GM23338 (cell line): ENCODE data around the gene SETBP1. TPM values are rescaled to one million over a fixed set of nuclear protein-coding genes. Genes with fewer than 3 reads are reported as not detected.

Source experiments
- ATAC-seq: fragments of 200-7000 bp; cut with Tn5 transposase; 3 replicates; pipeline ENCODE4 v1.9.1; 2020
- DNase-seq: peaks from one replicate; pipeline ENCODE4 v3.0.0-alpha.2; 2015; ENCODE audit warnings: low spot score
- H2AFZ ChIP-seq: fragments of 200-600 bp; sonication (generic); 2 replicates; pipeline ENCODE4 v1.8.0; 2016; ENCODE audit warnings: antibody characterized with exemption, mild to moderate bottlenecking, moderate library complexity
- H3F3A ChIP-seq: fragments of 200-600 bp; sonication (generic); replicated peaks from 2 replicates; pipeline ENCODE4 v1.8.0; 2017; ENCODE audit warnings: antibody characterized with exemption, mixed run types, low read depth
- H3K27ac ChIP-seq: fragments of 200-600 bp; sonication (generic); 2 replicates; pipeline ENCODE4 v1.6.1; 2016; ENCODE audit warnings: low read depth
- H3K27me3 ChIP-seq: fragments of 200-600 bp; sonication (generic); 2 replicates; pipeline ENCODE4 v1.8.0; 2016; ENCODE audit warnings: mild to moderate bottlenecking, mixed run types, moderate library complexity; ENCODE audit not compliant: insufficient read depth
- H3K36me3 ChIP-seq: fragments of 200-600 bp; sonication (generic); 2 replicates; pipeline ENCODE4 v1.8.0; 2016; ENCODE audit warnings: mild to moderate bottlenecking; ENCODE audit not compliant: insufficient read depth
- H3K4me1 ChIP-seq: fragments of 200-600 bp; sonication (generic); 2 replicates; pipeline ENCODE4 v1.8.0; 2016; ENCODE audit warnings: mild to moderate bottlenecking, moderate library complexity; ENCODE audit not compliant: insufficient read depth
- H3K4me2 ChIP-seq: fragments of 200-600 bp; sonication (generic); 2 replicates; pipeline ENCODE4 v1.7.1; 2017; ENCODE audit warnings: mixed run types
- H3K4me3 ChIP-seq: fragments of 200-600 bp; sonication (generic); 2 replicates; pipeline ENCODE4 v1.6.1; 2016; ENCODE audit warnings: mixed run types
- H3K79me2 ChIP-seq: fragments of 200-600 bp; sonication (generic); replicated peaks from 2 replicates; pipeline ENCODE4 v1.8.0; 2017; ENCODE audit warnings: mild to moderate bottlenecking; ENCODE audit not compliant: insufficient read depth
- H3K9me2 ChIP-seq: fragments of 200-600 bp; sonication (generic); 2 replicates; pipeline ENCODE4 v1.8.0; 2017; ENCODE audit not compliant: insufficient read depth
- H4K20me1 ChIP-seq: fragments of 200-600 bp; sonication (generic); replicated peaks from 2 replicates; pipeline ENCODE4 v1.8.0; 2017; ENCODE audit warnings: mild to moderate bottlenecking; ENCODE audit not compliant: insufficient read depth
- H3K27ac Mint-ChIP-seq: 2 replicates; pipeline ENCODE4 v1.8.0; 2020; ENCODE audit warnings: inconsistent platforms, mild to moderate bottlenecking, moderate library complexity, mixed read lengths
- H3K27me3 Mint-ChIP-seq: 3 replicates; pipeline ENCODE4 v1.8.0; 2022; ENCODE audit warnings: low read depth, mild to moderate bottlenecking, moderate library complexity, mixed read lengths, inconsistent platforms; ENCODE audit not compliant: insufficient read depth, poor library complexity
- H3K36me3 Mint-ChIP-seq: 3 replicates; pipeline ENCODE4 v1.8.0; 2021; ENCODE audit warnings: low read depth, mild to moderate bottlenecking, inconsistent platforms, moderate library complexity, mixed read lengths
- H3K4me1 Mint-ChIP-seq: 3 replicates; pipeline ENCODE4 v1.8.0; 2020; ENCODE audit warnings: mild to moderate bottlenecking, inconsistent platforms, mixed read lengths
- H3K4me3 Mint-ChIP-seq: 3 replicates; pipeline ENCODE4 v1.8.0; 2021; ENCODE audit warnings: moderate library complexity, mild to moderate bottlenecking, inconsistent platforms, mixed read lengths
- H3K9me3 Mint-ChIP-seq: 3 replicates; pipeline ENCODE4 v1.8.0; 2020; ENCODE audit warnings: moderate library complexity, mild to moderate bottlenecking, inconsistent platforms, mixed read lengths
- EZH2 ChIP-seq: fragments of 200-600 bp; sonication (generic); IDR thresholded peaks from one replicate; pipeline ENCODE4 v1.8.0; 2017; ENCODE audit warnings: antibody characterized with exemption, mild to moderate bottlenecking, low read depth; ENCODE audit not compliant: unreplicated experiment
- EZH2phosphoT487 ChIP-seq: fragments of 200-600 bp; sonication (generic); IDR thresholded peaks from one replicate; pipeline ENCODE4 v1.8.1; 2018; ENCODE audit warnings: antibody characterized with exemption; ENCODE audit not compliant: unreplicated experiment
- POLR2AphosphoS5 ChIP-seq: IDR thresholded peaks from 2 replicates; pipeline ENCODE4 v1.6.1; 2016; ENCODE audit warnings: antibody characterized with exemption, low read depth
- STAT1 ChIP-seq: IDR thresholded peaks from one replicate; pipeline ENCODE4 v1.6.1; 2016; ENCODE audit warnings: antibody characterized with exemption; ENCODE audit not compliant: unreplicated experiment
- polyA plus RNA-seq: library from polyadenylated mRNA; unstranded; fragments of >200 nt; fragmentation: Nextera tagmentation; extraction: Ambion mirVana; gene quantifications from 2 replicates; pipeline ENCODE4 v1.2.1, GENCODE V29; 2016
- total RNA-seq: library from RNA; depleted of rRNA; stranded (reverse); fragments of >200 nt; shearing (Covaris generic); gene quantifications from 2 replicates; pipeline ENCODE4 v1.2.3, GENCODE V29; 2014
- TF ChIP-seq, protein P1 (sequence below): fragments of 250-450 bp; sonication (Bioruptor Pico); IDR thresholded peaks from 2 replicates; pipeline ENCODE4 v1.5.0; 2020; ENCODE audit warnings: mild to moderate bottlenecking, moderate library complexity
- TF ChIP-seq, protein P2 (sequence below): IDR thresholded peaks from one replicate; pipeline ENCODE4 v1.6.1; 2018; ENCODE audit warnings: antibody characterized with exemption; ENCODE audit not compliant: unreplicated experiment

Gene SETBP1
- total and polyA plus RNA-seq, 2 experiments from 2014 or later, result 1.6 to 5.5 TPM

DNA sequence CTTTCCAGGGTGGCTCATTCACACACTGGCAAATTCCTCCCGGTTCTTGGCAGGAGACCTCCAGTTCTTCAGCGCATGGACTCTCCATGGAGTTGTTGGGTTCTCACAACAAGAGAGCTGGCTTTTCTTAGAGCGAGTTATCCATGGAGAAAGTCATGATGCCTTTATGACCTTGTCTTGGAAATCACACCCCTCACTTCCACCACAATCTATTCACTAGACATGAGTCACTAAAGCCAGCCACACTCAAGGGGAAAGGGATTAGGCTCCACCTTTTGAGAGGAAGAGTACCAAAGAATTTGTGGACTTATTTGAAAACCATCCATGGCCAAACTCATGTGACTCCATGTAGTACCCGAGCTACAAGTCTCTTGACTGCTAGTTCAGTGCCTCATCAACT, 160.5 kb downstream of the SETBP1 start:
- no peak for ATAC-seq
- no peaks in the 10 kb centered on the region for H3K9me3 Mint-ChIP-seq
- no peak for TF ChIP-seq EZH2phosphoT487
- TF ChIP-seq POLR2AphosphoS5, result no peak
- TF ChIP-seq, protein P1, sequence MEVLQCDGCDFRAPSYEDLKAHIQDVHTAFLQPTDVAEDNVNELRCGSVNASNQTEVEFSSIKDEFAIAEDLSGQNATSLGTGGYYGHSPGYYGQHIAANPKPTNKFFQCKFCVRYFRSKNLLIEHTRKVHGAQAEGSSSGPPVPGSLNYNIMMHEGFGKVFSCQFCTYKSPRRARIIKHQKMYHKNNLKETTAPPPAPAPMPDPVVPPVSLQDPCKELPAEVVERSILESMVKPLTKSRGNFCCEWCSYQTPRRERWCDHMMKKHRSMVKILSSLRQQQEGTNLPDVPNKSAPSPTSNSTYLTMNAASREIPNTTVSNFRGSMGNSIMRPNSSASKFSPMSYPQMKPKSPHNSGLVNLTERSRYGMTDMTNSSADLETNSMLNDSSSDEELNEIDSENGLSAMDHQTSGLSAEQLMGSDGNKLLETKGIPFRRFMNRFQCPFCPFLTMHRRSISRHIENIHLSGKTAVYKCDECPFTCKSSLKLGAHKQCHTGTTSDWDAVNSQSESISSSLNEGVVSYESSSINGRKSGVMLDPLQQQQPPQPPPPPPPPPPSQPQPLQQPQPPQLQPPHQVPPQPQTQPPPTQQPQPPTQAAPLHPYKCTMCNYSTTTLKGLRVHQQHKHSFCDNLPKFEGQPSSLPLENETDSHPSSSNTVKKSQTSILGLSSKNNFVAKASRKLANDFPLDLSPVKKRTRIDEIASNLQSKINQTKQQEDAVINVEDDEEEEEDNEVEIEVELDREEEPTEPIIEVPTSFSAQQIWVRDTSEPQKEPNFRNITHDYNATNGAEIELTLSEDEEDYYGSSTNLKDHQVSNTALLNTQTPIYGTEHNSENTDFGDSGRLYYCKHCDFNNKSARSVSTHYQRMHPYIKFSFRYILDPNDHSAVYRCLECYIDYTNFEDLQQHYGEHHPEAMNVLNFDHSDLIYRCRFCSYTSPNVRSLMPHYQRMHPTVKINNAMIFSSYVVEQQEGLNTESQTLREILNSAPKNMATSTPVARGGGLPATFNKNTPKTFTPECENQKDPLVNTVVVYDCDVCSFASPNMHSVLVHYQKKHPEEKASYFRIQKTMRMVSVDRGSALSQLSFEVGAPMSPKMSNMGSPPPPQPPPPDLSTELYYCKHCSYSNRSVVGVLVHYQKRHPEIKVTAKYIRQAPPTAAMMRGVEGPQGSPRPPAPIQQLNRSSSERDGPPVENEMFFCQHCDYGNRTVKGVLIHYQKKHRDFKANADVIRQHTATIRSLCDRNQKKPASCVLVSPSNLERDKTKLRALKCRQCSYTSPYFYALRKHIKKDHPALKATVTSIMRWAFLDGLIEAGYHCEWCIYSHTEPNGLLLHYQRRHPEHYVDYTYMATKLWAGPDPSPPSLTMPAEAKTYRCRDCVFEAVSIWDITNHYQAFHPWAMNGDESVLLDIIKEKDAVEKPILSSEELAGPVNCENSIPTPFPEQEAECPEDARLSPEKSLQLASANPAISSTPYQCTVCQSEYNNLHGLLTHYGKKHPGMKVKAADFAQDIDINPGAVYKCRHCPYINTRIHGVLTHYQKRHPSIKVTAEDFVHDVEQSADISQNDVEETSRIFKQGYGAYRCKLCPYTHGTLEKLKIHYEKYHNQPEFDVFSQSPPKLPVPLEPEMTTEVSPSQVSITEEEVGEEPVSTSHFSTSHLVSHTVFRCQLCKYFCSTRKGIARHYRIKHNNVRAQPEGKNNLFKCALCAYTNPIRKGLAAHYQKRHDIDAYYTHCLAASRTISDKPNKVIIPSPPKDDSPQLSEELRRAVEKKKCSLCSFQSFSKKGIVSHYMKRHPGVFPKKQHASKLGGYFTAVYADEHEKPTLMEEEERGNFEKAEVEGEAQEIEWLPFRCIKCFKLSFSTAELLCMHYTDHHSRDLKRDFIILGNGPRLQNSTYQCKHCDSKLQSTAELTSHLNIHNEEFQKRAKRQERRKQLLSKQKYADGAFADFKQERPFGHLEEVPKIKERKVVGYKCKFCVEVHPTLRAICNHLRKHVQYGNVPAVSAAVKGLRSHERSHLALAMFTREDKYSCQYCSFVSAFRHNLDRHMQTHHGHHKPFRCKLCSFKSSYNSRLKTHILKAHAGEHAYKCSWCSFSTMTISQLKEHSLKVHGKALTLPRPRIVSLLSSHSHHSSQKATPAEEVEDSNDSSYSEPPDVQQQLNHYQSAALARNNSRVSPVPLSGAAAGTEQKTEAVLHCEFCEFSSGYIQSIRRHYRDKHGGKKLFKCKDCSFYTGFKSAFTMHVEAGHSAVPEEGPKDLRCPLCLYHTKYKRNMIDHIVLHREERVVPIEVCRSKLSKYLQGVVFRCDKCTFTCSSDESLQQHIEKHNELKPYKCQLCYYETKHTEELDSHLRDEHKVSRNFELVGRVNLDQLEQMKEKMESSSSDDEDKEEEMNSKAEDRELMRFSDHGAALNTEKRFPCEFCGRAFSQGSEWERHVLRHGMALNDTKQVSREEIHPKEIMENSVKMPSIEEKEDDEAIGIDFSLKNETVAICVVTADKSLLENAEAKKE (CRISPR knock-in tag), result no peak
- no peak for TF ChIP-seq EZH2
- TF ChIP-seq STAT1, result no peak
- TF ChIP-seq, protein P2, sequence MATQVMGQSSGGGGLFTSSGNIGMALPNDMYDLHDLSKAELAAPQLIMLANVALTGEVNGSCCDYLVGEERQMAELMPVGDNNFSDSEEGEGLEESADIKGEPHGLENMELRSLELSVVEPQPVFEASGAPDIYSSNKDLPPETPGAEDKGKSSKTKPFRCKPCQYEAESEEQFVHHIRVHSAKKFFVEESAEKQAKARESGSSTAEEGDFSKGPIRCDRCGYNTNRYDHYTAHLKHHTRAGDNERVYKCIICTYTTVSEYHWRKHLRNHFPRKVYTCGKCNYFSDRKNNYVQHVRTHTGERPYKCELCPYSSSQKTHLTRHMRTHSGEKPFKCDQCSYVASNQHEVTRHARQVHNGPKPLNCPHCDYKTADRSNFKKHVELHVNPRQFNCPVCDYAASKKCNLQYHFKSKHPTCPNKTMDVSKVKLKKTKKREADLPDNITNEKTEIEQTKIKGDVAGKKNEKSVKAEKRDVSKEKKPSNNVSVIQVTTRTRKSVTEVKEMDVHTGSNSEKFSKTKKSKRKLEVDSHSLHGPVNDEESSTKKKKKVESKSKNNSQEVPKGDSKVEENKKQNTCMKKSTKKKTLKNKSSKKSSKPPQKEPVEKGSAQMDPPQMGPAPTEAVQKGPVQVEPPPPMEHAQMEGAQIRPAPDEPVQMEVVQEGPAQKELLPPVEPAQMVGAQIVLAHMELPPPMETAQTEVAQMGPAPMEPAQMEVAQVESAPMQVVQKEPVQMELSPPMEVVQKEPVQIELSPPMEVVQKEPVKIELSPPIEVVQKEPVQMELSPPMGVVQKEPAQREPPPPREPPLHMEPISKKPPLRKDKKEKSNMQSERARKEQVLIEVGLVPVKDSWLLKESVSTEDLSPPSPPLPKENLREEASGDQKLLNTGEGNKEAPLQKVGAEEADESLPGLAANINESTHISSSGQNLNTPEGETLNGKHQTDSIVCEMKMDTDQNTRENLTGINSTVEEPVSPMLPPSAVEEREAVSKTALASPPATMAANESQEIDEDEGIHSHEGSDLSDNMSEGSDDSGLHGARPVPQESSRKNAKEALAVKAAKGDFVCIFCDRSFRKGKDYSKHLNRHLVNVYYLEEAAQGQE, result no peak
- Histone ChIP-seq H3K79me2 (no peaks in the 10 kb centered on the region), H3K27ac (no peak overlapping the region), H3K4me2 (no peak overlapping the region), H3K4me1 (peaks cover 18% of the 10 kb centered on the region), H3K27me3 (no peaks in the 10 kb centered on the region), H4K20me1 (no peaks in the 10 kb centered on the region), H3K9me2 (peaks cover 16% of the 10 kb centered on the region; the same call in 1 of the 2 replicates), H3K4me3 (no peak overlapping the region), H3F3A (no peaks in the 10 kb centered on the region), H2AFZ (no peak overlapping the region), H3K36me3 (no peaks in the 10 kb centered on the region)
- no peak overlapping the region for H3K27ac Mint-ChIP-seq
- H3K4me1 Mint-ChIP-seq, result peaks cover 37% of the 10 kb centered on the region
- H3K4me3 Mint-ChIP-seq, result no peak overlapping the region
- 0 out of 3 replicates have a peak, but pooled peaks cover 5% of the 10 kb centered on the region for H3K36me3 Mint-ChIP-seq
- no peak for DNase-seq
- H3K27me3 Mint-ChIP-seq, result peaks cover 4% of the 10 kb centered on the region
